Measurements from ENCODE around the gene OSBP2. TPM values are rescaled to one million over a fixed set of nuclear protein-coding genes. Genes with fewer than 3 reads are reported as not detected.
"Not testable (repeated sequence)": the region's sequence is repeated elsewhere in the genome, so short reads cannot be mapped to it uniquely, and the experiment has no call there.

The OSBP2 gene
- polyA plus RNA-seq, 5 donors, result 13.6 to 19.5 (median 17.0) TPM

DNA sequence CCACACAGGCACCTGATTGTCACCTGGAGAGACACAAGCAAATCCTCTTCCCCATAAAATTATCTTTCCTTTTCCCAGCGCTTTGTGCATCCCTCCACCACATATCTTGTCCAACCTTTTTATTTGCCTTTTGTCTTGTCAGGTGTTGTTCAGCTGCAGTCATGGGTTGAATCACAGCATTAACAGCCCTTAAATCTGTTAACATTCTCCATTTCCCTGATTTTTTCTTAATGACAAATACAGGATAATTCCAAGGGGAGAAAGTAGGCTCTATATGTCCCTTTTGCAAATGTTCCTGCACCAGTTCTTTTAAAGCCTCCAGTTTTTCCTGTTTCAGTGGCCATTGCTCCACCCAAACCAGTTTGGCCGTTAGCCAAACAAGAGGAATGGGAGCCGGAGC, 18.1 kb upstream of the OSBP2 start:
- DNase-seq, result not testable (repeated sequence)

DNA sequence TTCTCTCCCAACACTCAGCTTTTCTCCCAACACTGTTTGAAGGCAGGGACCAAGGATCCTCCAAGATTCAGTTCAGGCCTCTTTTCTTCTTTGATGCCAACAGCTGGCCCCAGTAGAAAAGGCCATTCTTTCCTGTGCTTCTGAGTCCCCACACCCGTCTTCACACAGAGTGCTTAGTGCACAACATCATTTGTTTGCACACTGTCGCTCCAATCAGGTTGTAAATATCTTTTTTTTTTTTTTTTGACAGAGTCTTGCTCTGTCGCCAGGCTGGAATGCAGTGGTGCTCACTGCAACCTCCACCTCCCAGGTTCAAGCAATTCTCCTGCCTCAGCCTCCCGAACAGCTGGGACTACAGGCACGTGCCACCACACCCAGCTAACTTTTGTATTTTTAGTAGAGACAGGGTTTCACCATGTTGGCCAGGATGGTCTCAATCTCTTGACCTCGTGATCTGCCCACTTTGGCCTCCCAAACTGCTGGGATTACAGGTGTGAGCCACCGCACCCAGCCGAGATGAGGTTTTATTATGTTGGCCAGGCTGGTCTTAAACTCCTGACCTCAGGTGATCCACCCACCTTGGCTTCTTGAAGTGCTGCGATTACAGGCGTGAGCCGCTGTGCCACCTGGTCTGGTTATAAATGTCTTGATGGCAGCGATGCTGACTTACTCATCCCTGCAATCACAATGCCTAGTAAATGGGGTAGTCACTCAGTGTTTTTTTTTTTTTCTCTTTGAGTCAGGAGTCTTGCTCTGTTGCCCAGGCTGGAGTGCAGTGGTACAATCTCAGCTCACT, 14.6 kb upstream of the OSBP2 start:
- not testable (repeated sequence) for DNase-seq

DNA sequence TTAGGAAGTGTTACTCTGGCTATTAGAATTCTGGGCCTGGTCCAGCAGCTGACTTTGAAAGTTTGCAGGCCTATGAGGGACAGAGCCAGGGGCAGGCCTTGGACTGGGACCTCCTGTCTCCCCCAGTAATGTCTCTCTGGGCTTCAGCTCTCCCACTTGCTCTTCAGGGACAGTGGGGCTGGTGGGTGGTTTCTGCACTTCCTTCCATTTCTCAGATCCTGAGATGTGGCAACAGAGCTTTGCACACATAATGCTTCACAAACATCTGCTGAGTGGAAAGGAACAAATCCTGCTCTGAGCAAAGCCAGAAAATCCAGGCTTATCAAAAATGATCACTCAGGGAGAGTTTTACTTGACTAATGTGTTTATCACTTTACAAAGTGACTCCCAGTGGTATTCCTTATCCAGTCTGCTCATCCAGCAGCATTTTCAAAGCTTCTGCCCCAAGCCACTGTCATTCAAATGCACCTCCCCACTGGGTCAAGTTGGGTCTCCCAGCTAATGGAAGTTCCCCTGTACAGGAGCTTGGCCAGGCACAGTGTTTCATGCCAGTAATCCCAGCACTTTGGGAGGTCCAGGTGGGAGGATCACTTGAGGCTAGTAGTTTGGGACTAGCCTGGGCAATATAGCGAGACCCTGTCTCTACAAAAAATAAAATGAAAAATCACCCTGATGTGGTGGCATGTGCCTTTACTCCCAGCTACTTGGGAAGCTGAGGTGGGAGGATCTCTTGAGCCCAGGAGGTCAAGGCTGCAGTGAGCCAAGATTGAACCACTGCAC, 13.5 kb upstream of the OSBP2 start:
- DNase-seq, result no peak

DNA sequence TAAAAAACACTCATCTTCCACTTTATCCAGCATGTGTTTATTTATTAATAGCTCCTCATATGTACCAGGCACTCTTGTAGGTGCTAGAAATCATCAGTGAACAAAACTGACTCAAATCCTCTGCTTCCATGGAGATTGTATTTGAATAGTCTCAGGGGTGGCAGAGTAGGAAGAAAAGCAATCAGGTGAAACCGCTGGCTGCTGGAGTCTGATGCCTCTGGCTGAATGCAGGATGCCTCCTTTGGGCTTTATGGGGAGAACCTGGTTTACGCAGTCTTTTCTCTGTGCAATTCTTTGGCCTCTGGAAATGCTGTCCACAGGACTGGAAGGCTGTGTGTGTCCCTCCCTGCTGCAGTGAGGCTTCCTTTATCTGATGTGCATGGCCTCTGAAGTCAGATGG, 12.8 kb upstream of the OSBP2 start:
- DNase-seq, result no peak

DNA sequence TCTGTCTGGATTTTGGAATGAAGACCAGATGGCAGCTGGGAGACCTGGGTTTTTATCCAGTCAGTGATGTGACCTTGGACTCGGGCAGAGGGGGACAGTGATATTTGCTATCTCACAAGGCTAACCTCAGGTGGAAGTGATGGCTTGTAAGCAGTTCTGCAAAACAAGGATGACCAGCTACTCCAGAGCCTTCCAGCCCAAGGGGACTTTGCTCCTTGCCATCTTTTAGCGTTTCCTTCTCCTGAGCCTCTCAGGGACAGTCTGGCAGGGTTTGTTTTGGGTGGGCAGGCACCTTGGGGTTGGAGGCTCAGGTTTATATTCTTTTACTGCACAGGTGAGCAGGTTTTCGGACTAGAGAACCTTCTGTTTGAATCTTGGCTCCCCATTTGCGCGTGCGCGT, 9.5 kb upstream of the OSBP2 start:
- DNase-seq, result no peak

DNA sequence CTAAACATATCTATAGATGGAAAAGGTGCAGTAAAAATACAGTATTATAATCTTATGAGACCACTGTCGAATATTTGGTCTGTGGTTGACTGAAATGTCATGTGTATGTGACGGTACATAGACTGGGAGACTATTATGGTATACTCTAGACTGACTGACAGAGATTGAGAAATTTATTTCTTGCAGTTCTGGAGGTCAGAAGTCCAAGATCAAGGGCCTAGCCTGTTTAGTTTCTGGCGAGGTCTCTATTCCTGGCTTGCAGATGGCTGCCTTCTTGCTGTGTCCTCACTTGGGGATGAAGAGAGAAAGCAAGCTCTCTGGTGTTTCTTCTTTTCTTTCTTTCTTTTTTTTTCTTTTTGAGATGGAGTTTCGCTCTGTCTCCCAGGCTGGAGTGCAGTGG, 7.3 kb upstream of the OSBP2 start:
- DNase-seq, result no peak

DNA sequence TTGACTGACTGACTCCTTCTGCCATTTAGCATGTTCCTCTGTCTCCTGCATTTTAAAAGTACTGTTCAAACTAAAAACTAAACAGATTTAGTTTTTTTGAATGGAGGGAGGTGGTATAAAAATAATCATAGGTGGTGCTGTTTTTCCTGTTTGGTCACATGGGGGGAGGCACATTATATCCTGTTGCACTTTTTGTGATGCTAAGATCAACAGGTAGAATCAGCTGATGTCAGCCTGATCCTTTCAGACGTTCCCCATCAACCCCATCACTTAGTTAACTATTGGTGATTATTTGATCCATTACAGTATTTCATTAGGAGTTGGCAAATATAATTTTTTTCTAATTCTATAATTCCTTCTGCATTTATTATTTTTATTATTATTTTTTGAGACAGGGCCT, 5.1 kb upstream of the OSBP2 start:
- no peak for DNase-seq

DNA sequence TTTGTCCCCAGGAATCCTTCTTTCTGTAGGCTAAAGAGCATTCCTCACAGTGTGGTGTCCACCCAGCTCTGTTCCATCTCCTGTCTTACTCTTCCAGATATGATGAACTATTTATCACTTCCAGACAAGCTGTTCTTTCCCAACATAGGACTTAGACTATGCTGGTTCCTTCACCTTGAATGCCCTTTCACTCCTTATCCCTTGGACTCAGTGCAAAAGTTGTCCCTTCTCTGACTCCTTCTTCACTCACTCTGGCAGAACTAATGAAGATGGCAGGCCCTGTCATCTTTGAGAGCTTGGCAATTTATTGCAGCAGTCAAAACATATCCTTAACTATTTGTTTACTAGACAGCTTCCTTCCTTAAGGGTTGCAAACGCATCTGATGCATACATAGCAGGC, 3.5 kb upstream of the OSBP2 start:
- no peak for DNase-seq

DNA sequence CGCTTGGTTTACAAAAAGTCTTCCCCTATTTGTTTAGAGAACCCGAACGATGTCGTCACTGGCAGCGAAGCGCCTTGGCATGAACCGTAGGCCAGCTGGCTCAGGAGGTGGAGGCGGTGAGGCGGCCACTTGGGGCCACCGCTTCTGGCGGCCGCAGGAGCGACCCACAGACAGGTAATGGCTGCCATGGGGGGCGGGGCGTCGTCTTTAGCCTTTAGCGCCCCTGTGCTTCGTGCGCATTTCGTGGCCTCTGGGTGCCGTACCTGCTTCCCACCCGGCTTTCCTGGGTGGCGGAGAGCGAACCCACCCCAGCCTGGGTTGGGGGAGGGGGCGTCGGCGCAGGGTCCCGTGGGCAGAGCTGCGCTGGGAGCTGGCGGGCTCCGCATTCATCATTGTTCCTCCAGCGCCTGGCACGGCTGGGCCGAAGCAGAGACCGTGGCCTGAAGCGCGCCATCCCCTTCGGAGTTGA, 469 bp upstream of the OSBP2 start:
- DNase-seq, result peak; percentile 58 to 67

DNA sequence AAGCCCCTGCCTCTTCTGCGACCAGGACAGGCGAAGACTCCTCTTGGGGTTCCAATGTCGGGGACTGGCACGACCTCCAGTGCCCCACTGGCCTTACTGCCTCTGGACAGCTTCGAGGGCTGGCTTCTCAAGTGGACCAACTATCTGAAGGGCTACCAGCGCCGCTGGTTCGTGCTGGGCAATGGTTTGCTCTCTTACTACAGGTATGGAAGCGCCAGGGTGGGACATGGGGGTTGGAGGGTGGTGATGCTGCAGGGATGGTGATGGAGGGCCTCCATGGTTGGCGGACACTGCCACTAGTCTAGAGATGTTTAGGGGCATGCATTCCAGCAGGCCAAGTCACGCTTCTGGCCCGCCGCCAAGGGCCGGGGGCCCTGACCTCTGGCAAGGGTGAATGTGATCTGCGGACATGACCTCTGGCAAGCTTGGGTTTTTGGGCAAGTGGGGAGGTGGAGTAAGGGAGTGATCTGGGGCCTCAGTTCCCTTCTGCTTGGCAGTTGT, 727 bp downstream of the OSBP2 start:
- no peak for DNase-seq

DNA sequence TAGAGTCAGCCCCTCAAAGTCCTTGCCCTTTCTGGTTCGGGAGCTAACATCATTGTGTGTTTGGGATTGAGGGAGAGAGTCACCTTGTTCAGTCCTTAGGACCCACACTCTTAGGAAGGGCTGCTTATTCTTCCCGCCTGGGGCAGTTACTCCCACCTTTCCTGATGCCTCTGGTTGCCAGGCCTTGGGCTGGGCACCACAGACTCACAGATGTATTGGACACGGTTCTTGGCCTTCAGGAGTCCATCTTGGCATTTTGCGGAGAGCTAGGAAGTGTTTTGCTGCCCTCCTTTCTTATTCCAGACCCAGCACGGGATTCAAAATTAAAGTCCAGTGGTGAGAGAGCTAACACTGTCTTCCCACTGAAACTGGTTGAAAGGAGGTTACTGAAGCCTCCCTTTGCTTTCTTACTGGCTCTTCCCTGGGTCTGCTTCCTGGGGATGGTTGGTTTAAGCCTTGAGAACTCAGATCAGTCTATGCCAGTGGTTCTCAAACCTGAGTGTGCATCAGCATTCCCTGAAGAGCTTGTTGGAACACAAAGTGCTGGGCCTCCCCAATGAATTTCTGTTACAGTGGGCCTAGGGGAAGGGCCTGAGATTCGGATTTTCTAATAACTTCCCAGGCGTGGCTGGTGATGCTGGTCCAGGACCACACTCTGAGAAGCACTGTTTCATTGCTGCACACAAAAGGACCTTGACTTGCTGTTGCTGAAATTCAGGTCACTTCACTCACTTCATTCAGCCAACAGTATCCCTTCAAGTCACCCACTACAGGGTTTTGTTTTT, 1.4 kb downstream of the OSBP2 start:
- no peak for DNase-seq

DNA sequence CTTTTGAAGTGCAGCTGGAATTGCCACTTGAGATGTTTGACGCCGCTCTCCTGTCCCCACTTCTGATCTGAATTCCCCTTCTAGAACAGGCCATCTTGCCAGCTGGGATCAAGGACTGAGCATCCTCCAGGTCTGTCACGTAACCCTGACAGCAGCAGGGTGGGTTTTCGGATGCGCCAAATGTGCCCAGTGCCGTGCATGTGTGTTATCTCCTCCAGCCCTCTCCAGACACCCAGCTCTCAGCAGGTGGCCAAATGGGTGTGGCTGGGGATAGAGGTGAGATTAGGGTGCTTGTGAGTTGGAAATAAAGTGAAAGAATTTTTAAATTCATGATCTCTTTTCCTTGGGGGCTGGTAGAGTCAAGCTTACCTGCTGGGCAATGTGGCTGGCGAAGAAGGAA, 3.3 kb downstream of the OSBP2 start:
- DNase-seq, result no peak

DNA sequence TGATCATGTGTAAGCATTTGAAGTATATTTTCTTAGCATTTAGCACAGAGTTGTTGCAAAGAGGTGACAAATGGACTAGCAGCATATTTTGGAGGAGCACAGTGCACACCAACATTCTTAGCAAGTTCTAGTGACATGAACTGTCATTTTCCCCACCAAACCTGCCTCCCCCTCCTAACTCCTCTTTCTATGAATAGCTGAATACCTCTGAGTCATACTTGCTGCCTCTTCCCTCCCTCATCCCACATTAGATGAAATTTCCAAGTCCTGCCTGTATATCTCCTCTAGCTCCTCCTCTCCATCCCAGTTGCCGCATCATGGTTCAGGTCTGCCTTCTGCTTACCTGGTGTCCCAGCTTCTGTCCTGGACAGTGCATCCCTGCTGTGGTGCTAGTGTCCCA, 7.2 kb downstream of the OSBP2 start:
- no peak for DNase-seq

DNA sequence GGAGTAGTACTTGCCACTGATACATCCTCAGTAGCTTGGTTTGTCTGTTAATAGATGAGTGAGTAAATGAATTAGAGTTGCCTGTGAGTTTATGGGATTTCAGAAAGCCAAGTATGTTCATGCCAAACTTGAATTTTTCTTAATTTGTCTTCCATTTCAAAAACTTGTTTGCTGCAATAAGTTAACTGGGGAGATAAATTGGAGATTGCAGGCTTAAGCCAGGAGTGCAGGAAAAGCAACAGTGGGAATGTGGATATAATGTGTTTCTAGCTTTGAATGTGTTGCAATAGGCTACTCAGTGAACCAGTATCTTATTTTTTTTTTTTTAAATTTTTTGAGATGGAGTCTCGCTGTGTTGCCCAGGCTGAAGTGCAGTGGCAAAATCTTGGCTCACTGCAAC, 8.2 kb downstream of the OSBP2 start:
- DNase-seq, result no peak

DNA sequence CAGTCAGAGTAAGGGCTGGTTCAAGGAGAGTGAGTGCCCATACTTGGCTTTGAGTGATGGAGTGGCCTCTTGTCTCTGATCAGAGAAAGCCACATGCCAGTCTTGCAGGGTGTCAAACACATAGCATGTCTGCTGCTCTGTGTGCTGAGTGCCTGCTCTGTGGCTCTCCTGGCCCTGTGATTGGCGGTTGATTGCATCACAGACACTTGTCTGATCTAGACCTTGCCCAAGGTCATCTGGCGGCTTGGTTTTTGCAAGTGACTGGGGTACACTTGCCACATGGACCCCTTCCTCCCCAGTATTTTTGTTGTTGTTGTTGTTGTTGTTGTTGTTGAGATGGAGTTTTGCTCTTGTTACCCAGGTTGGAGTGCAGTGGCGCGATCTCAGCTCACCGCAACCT, 10.3 kb downstream of the OSBP2 start:
- no peak for DNase-seq

DNA sequence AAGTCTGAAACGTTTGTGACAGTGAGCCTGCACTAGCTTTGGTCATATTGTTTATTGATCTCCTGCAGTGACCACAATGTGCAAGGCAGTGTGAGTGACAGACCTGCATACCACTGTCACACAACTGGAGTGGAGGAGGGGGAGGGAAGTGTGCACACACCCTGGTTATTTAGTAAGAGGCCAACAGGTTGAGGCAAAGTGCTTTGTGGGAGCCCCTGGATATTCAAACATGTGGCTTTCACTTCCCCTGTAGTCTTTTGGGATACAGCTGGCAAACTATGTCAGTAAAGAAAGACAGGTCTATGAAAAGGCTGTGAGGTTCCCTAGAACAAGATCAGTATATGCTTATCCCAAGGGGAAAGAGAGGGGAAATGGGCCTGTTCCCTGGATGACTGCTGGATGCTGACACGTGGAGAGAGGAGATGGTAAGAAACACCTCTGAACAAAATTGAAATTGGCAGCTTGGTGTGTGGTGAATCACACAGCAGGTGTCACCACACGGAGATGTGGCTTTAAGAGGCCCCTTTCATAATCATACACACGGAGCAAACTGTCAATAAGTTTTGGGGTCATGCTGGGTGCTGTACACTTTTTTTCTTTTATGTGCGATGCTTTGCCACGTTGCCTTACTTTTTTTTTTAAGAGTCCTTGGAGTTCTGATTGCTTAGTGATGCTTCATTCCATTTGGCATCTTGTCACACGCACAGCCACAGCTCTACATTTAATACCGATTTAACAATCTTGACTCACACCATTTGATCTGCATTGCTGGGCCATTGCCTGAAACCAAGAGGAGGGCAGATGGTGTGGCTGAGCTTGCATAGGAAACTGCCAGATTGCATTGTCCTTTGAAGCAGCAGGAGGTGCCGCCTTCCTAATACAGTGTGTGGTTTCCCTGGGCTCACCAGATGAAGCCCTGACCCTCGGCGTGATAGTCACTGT, 11.3 kb downstream of the OSBP2 start:
- DNase-seq, result no peak

DNA sequence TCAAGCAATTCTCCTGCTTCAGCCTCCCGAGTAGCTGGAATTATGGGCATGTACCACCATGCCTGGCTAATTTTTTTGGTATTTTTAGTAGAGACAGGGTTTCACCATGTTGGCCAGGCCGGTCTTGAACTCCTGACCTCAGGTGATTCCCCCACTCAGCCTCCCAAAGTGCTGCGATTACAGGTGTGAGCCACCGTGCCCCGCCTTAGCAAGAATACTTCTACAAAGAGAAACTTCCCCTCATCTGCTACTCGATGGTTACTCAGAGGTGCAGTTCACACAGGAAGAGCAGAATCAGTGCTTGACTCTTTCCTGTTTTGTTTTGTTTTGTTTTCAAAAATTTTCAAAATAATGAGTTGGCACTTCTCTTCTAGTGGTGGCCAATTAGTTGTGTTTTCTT, 15.3 kb downstream of the OSBP2 start:
- DNase-seq, result not testable (repeated sequence)

DNA sequence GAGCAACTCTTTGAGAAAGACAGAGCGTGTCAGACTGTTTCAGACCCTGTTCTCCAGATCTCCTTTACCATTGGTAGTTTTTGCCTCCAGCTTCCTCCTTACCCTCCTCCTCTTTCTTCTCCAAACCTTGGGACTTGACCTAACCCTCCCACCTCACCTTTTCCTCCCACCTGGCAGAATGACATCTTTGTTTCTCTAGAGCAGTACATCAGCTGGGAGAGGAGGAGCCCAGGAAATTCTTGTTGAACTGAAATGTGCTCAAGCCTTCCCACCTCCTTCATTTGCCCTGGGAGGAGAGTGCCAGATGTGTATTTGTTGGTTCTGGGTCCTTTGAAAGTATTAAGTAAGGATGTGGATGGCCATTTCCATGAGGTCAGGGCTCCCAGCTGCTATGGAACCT, 17.4 kb downstream of the OSBP2 start:
- no peak for DNase-seq

DNA sequence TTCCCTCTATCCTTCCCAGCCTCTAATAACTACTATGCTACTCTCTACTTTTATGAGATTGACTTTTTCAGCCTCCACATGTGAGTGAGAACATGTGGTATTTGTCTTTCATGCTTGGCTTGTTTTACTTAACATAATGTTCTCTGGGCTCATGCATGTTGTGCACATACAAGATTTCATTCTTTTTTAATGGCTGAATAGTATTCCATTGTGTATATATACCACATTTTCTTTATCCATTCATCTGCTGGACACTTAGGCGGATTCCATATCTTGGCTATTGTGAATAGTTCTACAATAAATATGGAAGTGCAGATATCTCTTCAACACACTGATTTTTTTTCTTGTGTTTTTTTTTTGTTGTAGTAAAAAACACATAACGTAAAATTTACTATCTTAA, 19.4 kb downstream of the OSBP2 start:
- DNase-seq, result no peak

DNA sequence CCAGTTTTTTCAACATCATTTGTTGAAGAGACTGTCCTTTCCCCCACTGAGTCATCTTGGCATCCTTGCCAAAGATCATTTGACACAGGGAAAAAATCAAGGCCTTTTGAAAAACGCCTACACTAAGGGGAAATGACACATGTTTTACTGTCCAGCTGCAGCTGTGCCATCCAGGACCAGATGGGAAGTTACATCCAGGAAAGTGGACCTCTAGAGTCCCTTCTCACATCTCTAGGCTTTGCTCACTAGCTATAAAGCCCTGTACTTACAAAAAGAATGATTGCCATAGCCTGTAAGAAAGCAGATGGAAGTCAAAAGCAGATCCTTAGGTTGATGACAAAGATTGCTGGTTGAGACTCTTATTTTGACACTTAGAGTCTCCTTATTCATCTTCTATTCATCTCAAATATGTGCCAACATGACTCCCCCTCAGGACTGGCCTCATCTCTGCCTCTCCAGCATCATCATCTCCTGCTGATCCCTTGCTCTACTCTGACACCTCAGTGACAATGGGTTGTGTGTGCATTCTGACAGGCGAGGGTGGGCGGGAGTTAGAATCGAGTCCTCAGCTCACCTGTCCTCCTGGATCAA, 22.8 kb downstream of the OSBP2 start:
- no peak for DNase-seq

DNA sequence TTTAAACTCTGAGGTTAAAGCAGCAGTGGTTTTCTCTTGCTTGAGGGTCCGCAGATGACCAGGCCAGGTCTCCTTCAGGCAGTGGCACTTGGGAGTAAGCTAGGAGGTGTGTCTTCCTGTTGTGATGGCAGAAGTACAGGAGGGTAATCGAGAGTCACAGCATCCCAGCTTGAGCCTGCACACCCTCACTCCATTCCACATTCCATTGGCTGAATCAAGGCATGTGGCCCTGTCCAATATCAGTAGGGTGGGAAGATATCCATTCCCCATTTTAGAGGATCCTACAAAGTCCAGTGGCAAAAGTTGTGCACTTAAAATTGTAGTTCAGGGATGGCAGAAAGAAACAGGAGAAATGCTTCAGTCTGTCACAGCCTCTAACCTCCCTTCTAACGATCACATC, 23.3 kb downstream of the OSBP2 start:
- DNase-seq, result no peak
